Body of pancreas (tissue), 4 donors: ENCODE measurements around the gene ADAMTS6.

Experiments
- POLR2A ChIP-seq, 3 donors: fragments of 450-650 bp; IDR thresholded peaks; one replicate each; pipeline ENCODE4 v1.6.1; 2016; ENCODE audit warnings: antibody characterized with exemption in 3 of 3, mild to moderate bottlenecking in 2 of 3
- TF ChIP-seq, protein P1 (sequence below), 7 experiments: fragments of 450-650 bp in 4 of 7; fragments of 200-600 bp in 3 of 7; sonication (generic) in 3 of 7; IDR thresholded peaks; one replicate each; pipeline ENCODE4 v1.5.1; 2016 to 2019; ENCODE audit warnings: antibody characterized with exemption in 7 of 7

DNA sequence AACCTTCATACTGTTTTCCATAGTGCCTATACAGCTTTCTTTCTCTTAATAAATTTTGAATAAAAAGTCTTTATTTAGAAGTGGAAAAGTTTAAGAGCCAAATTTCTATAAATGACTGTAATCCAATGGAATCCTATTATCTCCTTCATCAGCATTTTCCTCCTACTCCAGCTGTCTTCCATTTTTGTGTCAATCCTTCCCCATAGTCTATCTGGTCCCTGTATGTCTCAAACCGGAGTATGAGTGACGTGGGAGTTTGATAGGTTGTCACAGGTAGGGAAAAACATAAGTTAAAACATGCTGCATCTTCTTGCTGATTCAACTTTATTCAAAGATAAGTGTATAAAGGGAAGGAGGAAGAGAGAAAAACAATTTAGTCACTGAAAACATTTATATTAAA, 70.4 kb downstream of the ADAMTS6 start:
- TF ChIP-seq, protein P1, sequence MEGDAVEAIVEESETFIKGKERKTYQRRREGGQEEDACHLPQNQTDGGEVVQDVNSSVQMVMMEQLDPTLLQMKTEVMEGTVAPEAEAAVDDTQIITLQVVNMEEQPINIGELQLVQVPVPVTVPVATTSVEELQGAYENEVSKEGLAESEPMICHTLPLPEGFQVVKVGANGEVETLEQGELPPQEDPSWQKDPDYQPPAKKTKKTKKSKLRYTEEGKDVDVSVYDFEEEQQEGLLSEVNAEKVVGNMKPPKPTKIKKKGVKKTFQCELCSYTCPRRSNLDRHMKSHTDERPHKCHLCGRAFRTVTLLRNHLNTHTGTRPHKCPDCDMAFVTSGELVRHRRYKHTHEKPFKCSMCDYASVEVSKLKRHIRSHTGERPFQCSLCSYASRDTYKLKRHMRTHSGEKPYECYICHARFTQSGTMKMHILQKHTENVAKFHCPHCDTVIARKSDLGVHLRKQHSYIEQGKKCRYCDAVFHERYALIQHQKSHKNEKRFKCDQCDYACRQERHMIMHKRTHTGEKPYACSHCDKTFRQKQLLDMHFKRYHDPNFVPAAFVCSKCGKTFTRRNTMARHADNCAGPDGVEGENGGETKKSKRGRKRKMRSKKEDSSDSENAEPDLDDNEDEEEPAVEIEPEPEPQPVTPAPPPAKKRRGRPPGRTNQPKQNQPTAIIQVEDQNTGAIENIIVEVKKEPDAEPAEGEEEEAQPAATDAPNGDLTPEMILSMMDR (IDR thresholded peaks at IDR 0.05): no peak
- no peak for TF ChIP-seq POLR2A (IDR thresholded peaks at IDR 0.05)
